HepG2 (cell line): ENCODE results near the gene CFAP99. TPM values are rescaled to one million over a fixed set of nuclear protein-coding genes. Genes with fewer than 3 reads are reported as not detected.

ENCODE experiments used
- ATAC-seq: fragments of 200-7000 bp; cut with Tn5 transposase; 3 replicates; pipeline ENCODE4 v1.9.1; 2020; ENCODE audit warnings: mild to moderate bottlenecking, moderate library complexity
- BruUV-seq: library from RNA; stranded (reverse); fragments of 400-500 nt; replicated peaks from 2 replicates; lab custom pipeline; 2021; lab: Mats Ljungman, UMichigan
- CTCF ChIA-PET: fragments of 300-600 bp; formaldehyde crosslinking; extraction: SDS; loops from one replicate; lab custom pipeline; 2021; ENCODE audit warnings: low total read pairs, inconsistent platforms, low intra/inter-chr PET ratio; lab: Yijun Ruan, JAX
- POLR2A ChIA-PET: fragments of 350-600 bp; sonication (Branson Sonifier 250); formaldehyde crosslinking; loops from one replicate; lab custom pipeline; 2020; ENCODE audit warnings: antibody characterized with exemption, inconsistent platforms; lab: Yijun Ruan, JAX
- DNase-seq: peaks from one replicate; pipeline ENCODE4 v3.0.0-alpha.2; 2015; ENCODE audit warnings: low spot score
- FAIRE-seq: peaks from 3 replicates; lab custom pipeline; 2011; peaks lifted over from hg19 to GRCh38; lab: Jason Lieb, UNC
- H2AFZ ChIP-seq: one replicate; pipeline ENCODE4 v1.6.1; 2011; ENCODE audit warnings: low read length, inconsistent platforms
- H3K27ac ChIP-seq: fragments of 300-600 bp; 3 replicates; pipeline ENCODE4 v1.8.0; 2011; ENCODE audit warnings: mixed run types, mild to moderate bottlenecking, mixed read lengths, low read length, inconsistent platforms; ENCODE audit not compliant: insufficient read depth; ENCODE audit errors: extremely low read length
- H3K27me3 ChIP-seq, 2 experiments: fragments of 200-600 bp in 1 of 2; 2 replicates in 1 of 2; 3 replicates in 1 of 2; pipeline versions ENCODE4 v1.6.0 to v1.8.0; 2011; ENCODE audit warnings: low read length in 2 of 2, mild to moderate bottlenecking in 2 of 2, moderate library complexity in 2 of 2, inconsistent platforms in 1 of 2; ENCODE audit not compliant: insufficient read depth in 2 of 2, control insufficient read depth in 1 of 2
- H3K36me3 ChIP-seq, 2 experiments: fragments of 200-600 bp in 1 of 2; replicated peaks in 1 of 2; 2 replicates in 1 of 2; 3 replicates in 1 of 2; pipeline versions ENCODE4 v1.5.1 to v1.8.0; 2011; ENCODE audit warnings: low read length in 2 of 2, inconsistent platforms in 1 of 2; ENCODE audit not compliant: insufficient read depth in 2 of 2, control insufficient read depth in 1 of 2
- H3K4me1 ChIP-seq: 2 replicates; pipeline ENCODE4 v1.5.1; 2012; ENCODE audit warnings: low read length, inconsistent platforms; ENCODE audit not compliant: insufficient read depth
- H3K4me2 ChIP-seq: 2 replicates; pipeline ENCODE4 v1.6.0; 2011; ENCODE audit warnings: low read depth, low read length, inconsistent platforms
- H3K4me3 ChIP-seq, 3 experiments: fragments of 200-600 bp in 1 of 3; sonication (generic), shearing (Covaris generic) in 1 of 3; replicated peaks in 1 of 3; 2 replicates each; pipeline ENCODE4 v1.5.1; 2011 to 2016; ENCODE audit warnings: low read length in 3 of 3, inconsistent platforms in 2 of 3, low read depth in 2 of 3, mild to moderate bottlenecking in 2 of 3, control low read depth in 1 of 3, mixed read lengths in 1 of 3; ENCODE audit not compliant: insufficient read depth in 1 of 3
- H3K79me2 ChIP-seq: one replicate; pipeline ENCODE4 v1.6.1; 2011; ENCODE audit warnings: low read length, inconsistent platforms; ENCODE audit not compliant: insufficient read depth
- H3K9ac ChIP-seq: 2 replicates; pipeline ENCODE4 v1.6.0; 2011; ENCODE audit warnings: mild to moderate bottlenecking, low read depth, low read length, inconsistent platforms; ENCODE audit not compliant: insufficient read depth
- H3K9me3 ChIP-seq: 2 replicates; pipeline ENCODE4 v1.5.1; 2012; ENCODE audit warnings: mild to moderate bottlenecking, low read length
- H4K20me1 ChIP-seq: 2 replicates; pipeline ENCODE4 v1.6.0; 2011; ENCODE audit warnings: inconsistent platforms, mild to moderate bottlenecking, low read length, moderate library complexity; ENCODE audit not compliant: insufficient read depth
- ARNTL ChIP-seq: sonication (generic); formaldehyde crosslinking; IDR thresholded peaks from 2 replicates; pipeline ENCODE4 v1.4.0; 2020; ENCODE audit warnings: mild to moderate bottlenecking, missing genetic modification reagents
- CREB1 ChIP-seq, 2 experiments: fragments of 450-650 bp in 1 of 2; IDR thresholded peaks; 2 replicates each; pipeline ENCODE4 v1.6.1; 2016 to 2017; ENCODE audit warnings: control low read depth in 1 of 2, mild to moderate bottlenecking in 1 of 2, missing compliant biosample characterization in 1 of 2, missing genetic modification characterization in 1 of 2
- FOSL1 ChIP-seq: sonication (generic); formaldehyde crosslinking; IDR thresholded peaks from 2 replicates; pipeline ENCODE4 v1.9.0; 2021; ENCODE audit warnings: missing genetic modification reagents, borderline replicate concordance
- MEF2D ChIP-seq: sonication (generic); formaldehyde crosslinking; IDR thresholded peaks from 2 replicates; pipeline ENCODE4 v1.5.1; 2020; ENCODE audit warnings: mild to moderate bottlenecking, missing genetic modification reagents
- PHF20 ChIP-seq: sonication (generic); formaldehyde crosslinking; IDR thresholded peaks from 2 replicates; pipeline ENCODE4 v1.5.0; 2020; ENCODE audit warnings: mild to moderate bottlenecking, missing genetic modification reagents
- SALL2 ChIP-seq: sonication (generic); formaldehyde crosslinking; IDR thresholded peaks from 2 replicates; pipeline ENCODE4 v1.8.1; 2023; ENCODE audit warnings: mild to moderate bottlenecking, missing genetic modification reagents, inconsistent platforms
- SP140L ChIP-seq: sonication (generic); formaldehyde crosslinking; IDR thresholded peaks from 2 replicates; pipeline ENCODE4 v1.4.0; 2020; ENCODE audit warnings: missing genetic modification reagents, borderline replicate concordance
- TERF1 ChIP-seq: sonication (generic); formaldehyde crosslinking; IDR thresholded peaks from 2 replicates; pipeline ENCODE4 v1.8.0; 2022; ENCODE audit warnings: mild to moderate bottlenecking, missing genetic modification reagents, moderate library complexity
- ZNF205 ChIP-seq: IDR thresholded peaks from 2 replicates; pipeline ENCODE4 v1.6.1; 2018; ENCODE audit warnings: missing biosample characterization, missing genetic modification reagents
- ZNF567 ChIP-seq: sonication (generic); formaldehyde crosslinking; IDR thresholded peaks from 2 replicates; pipeline ENCODE4 v1.8.1; 2023; ENCODE audit warnings: mild to moderate bottlenecking, missing genetic modification reagents, borderline replicate concordance
- ZNF589 ChIP-seq: sonication (generic); formaldehyde crosslinking; conservative IDR thresholded peaks from 2 replicates; pipeline ENCODE4 v1.8.0; 2022; ENCODE audit warnings: mild to moderate bottlenecking, moderate library complexity, missing genetic modification reagents
- ZNF644 ChIP-seq: IDR thresholded peaks from 2 replicates; pipeline ENCODE4 v1.6.1; 2016; ENCODE audit warnings: low read depth
- WGBS: methylation state at CpG from one replicate; pipeline ENCODE4 v1.1.6; 2017; ENCODE audit warnings: low lambda C conversion rate; 5-methylcytosine and 5-hydroxymethylcytosine counted together
- in situ Hi-C: cut with HindIII; loops from 2 replicates; pipeline ENCODE4 v1.10.0; 2017; ENCODE audit warnings: low pct_unique_long_range_greater_than_20kb; ENCODE audit not compliant: extremely low pct_ligation_motif_present
- intact Hi-C: fragments of 100-400 bp; cut with micrococcal nuclease; formaldehyde crosslinking; loops from one replicate; pipeline ENCODE4 v1.10.0; 2022; ENCODE audit not compliant: unreplicated experiment
- polyA plus RNA-seq, 8 experiments: library from polyadenylated mRNA; depleted of rRNA in 3 of 8; stranded (reverse) in 7 of 8; unstranded in 1 of 8; fragments of >200 nt; fragmentation: Illumina TruSeq in 4 of 8; extraction: Trizol in 4 of 8; gene quantifications; 2 replicates each; pipeline versions ENCODE4 v1.2.1 to v1.2.3, GENCODE V29; 2011 to 2016; ENCODE audit warnings: low read depth in 4 of 8, missing spikeins in 1 of 8, mixed read lengths in 1 of 8; ENCODE audit not compliant: insufficient read depth in 1 of 8
- total RNA-seq, 5 experiments: library from RNA; depleted of rRNA; stranded (reverse); fragments of >200 nt; fragmentation: Illumina TruSeq; extraction: Trizol; gene quantifications; 2 replicates each; pipeline ENCODE4 v1.2.3, GENCODE V29; 2016; ENCODE audit warnings: low read depth in 1 of 5

CFAP99 gene
- total and polyA plus RNA-seq, 2 of the 13 experiments (the other 11 are each of a cell fraction or from before 2014, with no cell fraction given): not detected

- FAIRE-seq (no peak), ATAC-seq (no peak), DNase-seq (no peak)
- H3K4me1 ChIP-seq: peaks cover 13% of the 10 kb centered on the region
- H4K20me1 ChIP-seq: no peaks in the 10 kb centered on the region
- POLR2A ChIA-PET: no interaction called here
- no peak overlapping the region for H2AFZ ChIP-seq
- no peak overlapping the region for H3K27ac ChIP-seq
- no peak overlapping the region; the same call in 1 of the 2 replicates for H3K4me2 ChIP-seq
- in situ Hi-C loops (no loop called here), intact Hi-C loops (no loop called here)
- peaks cover 0 to 7% of the 10 kb centered on the region in 2 experiments; a peak in 3 of 5 replicates for H3K27me3 ChIP-seq
- CTCF ChIA-PET: no interaction called here
- TF ChIP-seq CREB1 (IDR thresholded peaks at IDR 0.05): no peak
- TF ChIP-seq CREB1 (CRISPR knock-in tag; IDR thresholded peaks at IDR 0.05): no peak
- no peak for TF ChIP-seq SALL2 (CRISPR knock-in tag)
- no peak for TF ChIP-seq ZNF205 (CRISPR knock-in tag)
- TF ChIP-seq SP140L (CRISPR knock-in tag): no peak
- TF ChIP-seq ZNF567 (CRISPR knock-in tag): no peak
- no peak for TF ChIP-seq ARNTL
- TF ChIP-seq ZNF644 (CRISPR knock-in tag): no peak
- H3K9ac ChIP-seq: no peak overlapping the region
- H3K36me3 ChIP-seq: no peaks in the 10 kb centered on the region
- WGBS: 46% methylated on average over 3 of the region's 20 CpGs
- no TSS peak for BruUV-seq
- H3K9me3 ChIP-seq: no peaks in the 10 kb centered on the region
- no peak overlapping the region for H3K4me3 ChIP-seq
- H3K79me2 ChIP-seq: no peaks in the 10 kb centered on the region
These were observed 24.4 kb downstream of the CFAP99 start for GRCh38 chr4:2443061-2443730.

- BruUV-seq: no TSS peak
- TF ChIP-seq TERF1 (CRISPR knock-in tag) (no peak), FOSL1 (CRISPR knock-in tag) (no peak), ZNF589 (CRISPR knock-in tag) (no peak), MEF2D (CRISPR knock-in tag) (no peak), PHF20 (CRISPR knock-in tag) (no peak)
- H3K27ac ChIP-seq: no peak overlapping the region
- DNase-seq (no peak), ATAC-seq (no peak), FAIRE-seq (no peak)
- peaks cover 0 to 6% of the 10 kb centered on the region in 2 experiments; a peak in 2 of 5 replicates for H3K27me3 ChIP-seq
- H3K9ac ChIP-seq: no peak overlapping the region
- no peaks in the 10 kb centered on the region for H3K36me3 ChIP-seq
- no peak overlapping the region for H2AFZ ChIP-seq
- intact Hi-C loops (no loop called here), in situ Hi-C loops (no loop called here)
- H3K9me3 ChIP-seq: no peaks in the 10 kb centered on the region
- H4K20me1 ChIP-seq: no peaks in the 10 kb centered on the region
- ChIA-PET CTCF (no interaction called here), POLR2A (no interaction called here)
- no peaks in the 10 kb centered on the region for H3K79me2 ChIP-seq
- peaks cover 13% of the 10 kb centered on the region for H3K4me1 ChIP-seq
- no peak overlapping the region for H3K4me2 ChIP-seq
- H3K4me3 ChIP-seq: no peak overlapping the region
- WGBS: 33% methylated on average over 3 of the region's 7 CpGs
These were observed 25.4 kb downstream of the CFAP99 start for GRCh38 chr4:2443956-2444740.
